ENCODE results near the gene TMEM108. TPM values are rescaled to one million over a fixed set of nuclear protein-coding genes. Genes with fewer than 3 reads are reported as not detected.

The TMEM108 gene
- total and polyA plus RNA-seq, 2 donors (not counting 1 experiment from before 2014, with no cell fraction given), result 0.10 to 0.17 TPM

DNA sequence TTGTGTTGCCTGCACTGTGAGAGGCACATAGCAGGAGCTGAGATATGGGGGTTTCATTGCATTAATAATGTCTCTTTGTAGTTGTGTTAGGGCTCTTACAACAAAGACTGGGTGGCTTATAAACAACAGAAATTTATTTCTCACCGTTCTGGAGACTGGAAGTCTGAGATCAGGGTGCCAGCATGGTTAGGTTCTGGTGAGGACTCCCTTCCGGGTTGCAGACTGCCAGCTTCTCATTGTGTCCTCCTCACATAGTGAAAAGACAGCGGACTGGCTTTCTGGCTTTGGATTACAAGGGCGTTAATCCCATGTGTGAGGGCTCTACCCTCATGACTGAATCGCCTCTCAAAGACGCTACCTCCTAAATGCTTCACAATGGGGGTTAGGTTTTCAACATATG is 20.6 kb downstream of the TMEM108 start:
- Histone ChIP-seq H3K4me2 (ENCODE audit: extremely low read depth, insufficient read depth, low read length) (no peak overlapping the region), H3K36me3 (ENCODE audit: control insufficient read depth, insufficient read depth, low read length) (no peaks in the 10 kb centered on the region), H3K79me2 (ENCODE audit: control insufficient read depth, insufficient read depth, low read length) (no peaks in the 10 kb centered on the region), H3K4me3 (replicated peaks in 1 of 4; ENCODE audit: control extremely low read depth in 1 of 4, insufficient read depth in 1 of 4, low read depth in 3 of 4, low read length in 4 of 4) (no peak overlapping the region), H3K9ac (ENCODE audit: insufficient read depth, low read length) (no peak overlapping the region), H3K27me3 (ENCODE audit: control insufficient read depth, insufficient read depth, low read length) (no peaks in the 10 kb centered on the region), H2AFZ (ENCODE audit: low read length) (no peak overlapping the region), H3K27ac (ENCODE audit: insufficient read depth, low read length) (no peak overlapping the region), H3K9me3 (ENCODE audit: control insufficient read depth, insufficient read depth, low read depth, low read length) (no peaks in the 10 kb centered on the region), H3K4me1 (ENCODE audit: control insufficient read depth, extremely low read depth, insufficient read depth, low read length) (no peaks in the 10 kb centered on the region), H4K20me1 (ENCODE audit: control insufficient read depth, extremely low read depth, insufficient read depth, low read length) (no peaks in the 10 kb centered on the region)
- DNase-seq (ENCODE audit: low read depth in 2 of 2), result no peak
- no peak for TF ChIP-seq EZH2 (IDR thresholded peaks at IDR 0.05; ENCODE audit: low read length, missing control alignments)
- TF ChIP-seq, protein P1, sequence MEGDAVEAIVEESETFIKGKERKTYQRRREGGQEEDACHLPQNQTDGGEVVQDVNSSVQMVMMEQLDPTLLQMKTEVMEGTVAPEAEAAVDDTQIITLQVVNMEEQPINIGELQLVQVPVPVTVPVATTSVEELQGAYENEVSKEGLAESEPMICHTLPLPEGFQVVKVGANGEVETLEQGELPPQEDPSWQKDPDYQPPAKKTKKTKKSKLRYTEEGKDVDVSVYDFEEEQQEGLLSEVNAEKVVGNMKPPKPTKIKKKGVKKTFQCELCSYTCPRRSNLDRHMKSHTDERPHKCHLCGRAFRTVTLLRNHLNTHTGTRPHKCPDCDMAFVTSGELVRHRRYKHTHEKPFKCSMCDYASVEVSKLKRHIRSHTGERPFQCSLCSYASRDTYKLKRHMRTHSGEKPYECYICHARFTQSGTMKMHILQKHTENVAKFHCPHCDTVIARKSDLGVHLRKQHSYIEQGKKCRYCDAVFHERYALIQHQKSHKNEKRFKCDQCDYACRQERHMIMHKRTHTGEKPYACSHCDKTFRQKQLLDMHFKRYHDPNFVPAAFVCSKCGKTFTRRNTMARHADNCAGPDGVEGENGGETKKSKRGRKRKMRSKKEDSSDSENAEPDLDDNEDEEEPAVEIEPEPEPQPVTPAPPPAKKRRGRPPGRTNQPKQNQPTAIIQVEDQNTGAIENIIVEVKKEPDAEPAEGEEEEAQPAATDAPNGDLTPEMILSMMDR (conservative IDR thresholded peaks at IDR 0.05 in 1 of 2, IDR thresholded peaks at IDR 0.05 in 1 of 2; ENCODE audit: low read depth in 1 of 2, low read length in 2 of 2), result no peak

DNA sequence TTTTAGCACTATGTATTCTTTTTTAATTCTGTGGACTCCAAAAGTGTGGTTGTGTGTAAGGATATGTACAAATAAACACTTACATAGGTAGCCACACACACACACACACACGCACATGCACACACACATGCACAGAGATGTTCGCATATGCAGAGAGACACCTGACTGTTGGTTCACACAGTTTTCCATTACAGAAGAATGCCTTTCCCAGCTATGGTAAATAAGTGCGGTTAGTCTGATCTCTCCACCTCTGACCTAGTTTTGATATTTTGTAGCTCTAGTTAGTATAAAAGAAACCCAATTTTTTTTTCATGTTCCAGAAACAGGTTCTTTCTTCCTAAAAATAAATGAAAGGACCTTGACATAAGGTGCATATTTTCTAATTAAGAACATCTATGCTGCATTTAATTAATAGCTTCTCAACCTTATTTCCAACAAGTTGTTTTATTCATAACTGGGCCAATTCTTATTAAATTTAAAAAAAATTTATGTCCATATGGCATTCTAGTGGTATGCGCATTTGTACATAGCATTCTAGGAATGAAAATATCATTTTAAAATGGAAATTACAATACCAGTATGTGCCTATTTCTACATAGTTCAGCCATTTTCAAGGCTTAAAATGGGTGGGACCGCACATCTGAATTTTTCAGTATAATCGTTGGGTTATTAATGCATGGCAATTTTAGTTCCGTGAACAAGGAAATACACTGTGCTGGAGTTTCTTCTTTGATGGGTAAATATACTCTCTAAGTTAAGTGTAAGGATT is 27.2 kb downstream of the TMEM108 start:
- H4K20me1 ChIP-seq (ENCODE audit: control insufficient read depth, extremely low read depth, insufficient read depth, low read length), result no peaks in the 10 kb centered on the region
- no peak overlapping the region for H2AFZ ChIP-seq (ENCODE audit: low read length)
- H3K4me1 ChIP-seq (ENCODE audit: control insufficient read depth, extremely low read depth, insufficient read depth, low read length), result no peaks in the 10 kb centered on the region
- H3K27me3 ChIP-seq (ENCODE audit: control insufficient read depth, insufficient read depth, low read length), result no peaks in the 10 kb centered on the region
- no peak overlapping the region for H3K4me3 ChIP-seq (replicated peaks in 1 of 4; ENCODE audit: control extremely low read depth in 1 of 4, insufficient read depth in 1 of 4, low read depth in 3 of 4, low read length in 4 of 4)
- H3K36me3 ChIP-seq (ENCODE audit: control insufficient read depth, insufficient read depth, low read length), result no peaks in the 10 kb centered on the region
- no peak overlapping the region for H3K27ac ChIP-seq (ENCODE audit: insufficient read depth, low read length)
- H3K9ac ChIP-seq (ENCODE audit: insufficient read depth, low read length), result no peak overlapping the region
- no peaks in the 10 kb centered on the region for H3K79me2 ChIP-seq (ENCODE audit: control insufficient read depth, insufficient read depth, low read length)
- no peak for TF ChIP-seq EZH2 (IDR thresholded peaks at IDR 0.05; ENCODE audit: low read length, missing control alignments)
- TF ChIP-seq, protein P1 (conservative IDR thresholded peaks at IDR 0.05 in 1 of 2, IDR thresholded peaks at IDR 0.05 in 1 of 2; ENCODE audit: low read depth in 1 of 2, low read length in 2 of 2), result no peak
- H3K9me3 ChIP-seq (ENCODE audit: control insufficient read depth, insufficient read depth, low read depth, low read length), result no peaks in the 10 kb centered on the region
- H3K4me2 ChIP-seq (ENCODE audit: extremely low read depth, insufficient read depth, low read length), result no peak overlapping the region
- no peak for DNase-seq (ENCODE audit: low read depth in 2 of 2)

DNA sequence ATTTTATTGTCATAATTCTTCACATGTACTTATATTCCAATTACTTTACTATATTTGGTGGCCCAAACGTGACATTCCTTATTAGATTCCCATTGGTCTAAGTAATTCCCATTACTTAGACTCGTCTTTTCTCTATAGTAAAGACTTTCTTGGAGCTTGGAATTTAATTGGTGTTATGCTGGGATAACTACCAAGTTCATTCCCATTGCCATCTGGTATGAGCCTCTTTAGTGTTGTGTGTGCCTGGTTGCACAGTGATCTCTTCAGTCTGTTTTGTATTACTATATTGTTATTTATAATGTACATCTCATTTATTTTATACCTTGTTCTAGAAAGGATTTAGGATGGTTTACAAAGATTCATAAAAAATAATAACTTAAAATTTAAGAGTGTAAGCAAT is 27.8 kb downstream of the TMEM108 start:
- H3K79me2 ChIP-seq (ENCODE audit: control insufficient read depth, insufficient read depth, low read length), result no peaks in the 10 kb centered on the region
- H3K4me2 ChIP-seq (ENCODE audit: extremely low read depth, insufficient read depth, low read length), result no peak overlapping the region
- H3K4me1 ChIP-seq (ENCODE audit: control insufficient read depth, extremely low read depth, insufficient read depth, low read length), result no peaks in the 10 kb centered on the region
- no peak overlapping the region for H3K27ac ChIP-seq (ENCODE audit: insufficient read depth, low read length)
- H3K9ac ChIP-seq (ENCODE audit: insufficient read depth, low read length), result no peak overlapping the region
- no peak overlapping the region for H3K4me3 ChIP-seq (replicated peaks in 1 of 4; ENCODE audit: control extremely low read depth in 1 of 4, insufficient read depth in 1 of 4, low read depth in 3 of 4, low read length in 4 of 4)
- H3K36me3 ChIP-seq (ENCODE audit: control insufficient read depth, insufficient read depth, low read length), result no peaks in the 10 kb centered on the region
- H4K20me1 ChIP-seq (ENCODE audit: control insufficient read depth, extremely low read depth, insufficient read depth, low read length), result no peaks in the 10 kb centered on the region
- no peak overlapping the region for H2AFZ ChIP-seq (ENCODE audit: low read length)
- TF ChIP-seq, protein P1 (conservative IDR thresholded peaks at IDR 0.05 in 1 of 2, IDR thresholded peaks at IDR 0.05 in 1 of 2; ENCODE audit: low read depth in 1 of 2, low read length in 2 of 2), result no peak
- no peak for TF ChIP-seq EZH2 (IDR thresholded peaks at IDR 0.05; ENCODE audit: low read length, missing control alignments)
- H3K27me3 ChIP-seq (ENCODE audit: control insufficient read depth, insufficient read depth, low read length), result no peaks in the 10 kb centered on the region
- DNase-seq (ENCODE audit: low read depth in 2 of 2), result no peak
- H3K9me3 ChIP-seq (ENCODE audit: control insufficient read depth, insufficient read depth, low read depth, low read length), result no peaks in the 10 kb centered on the region
